ENCODE measurements around the gene APCDD1. TPM values are rescaled to one million over a fixed set of nuclear protein-coding genes. Genes with fewer than 3 reads are reported as not detected.
A peak's percentile ranks its signal among the peaks of the same experiment; 100 is the strongest.
"Not testable (repeated sequence)": the region's sequence is repeated elsewhere in the genome, so short reads cannot be mapped to it uniquely, and the experiment has no call there.

The APCDD1 gene
- total and polyA plus RNA-seq, 3 experiments from 2014 or later = not detected

DNA sequence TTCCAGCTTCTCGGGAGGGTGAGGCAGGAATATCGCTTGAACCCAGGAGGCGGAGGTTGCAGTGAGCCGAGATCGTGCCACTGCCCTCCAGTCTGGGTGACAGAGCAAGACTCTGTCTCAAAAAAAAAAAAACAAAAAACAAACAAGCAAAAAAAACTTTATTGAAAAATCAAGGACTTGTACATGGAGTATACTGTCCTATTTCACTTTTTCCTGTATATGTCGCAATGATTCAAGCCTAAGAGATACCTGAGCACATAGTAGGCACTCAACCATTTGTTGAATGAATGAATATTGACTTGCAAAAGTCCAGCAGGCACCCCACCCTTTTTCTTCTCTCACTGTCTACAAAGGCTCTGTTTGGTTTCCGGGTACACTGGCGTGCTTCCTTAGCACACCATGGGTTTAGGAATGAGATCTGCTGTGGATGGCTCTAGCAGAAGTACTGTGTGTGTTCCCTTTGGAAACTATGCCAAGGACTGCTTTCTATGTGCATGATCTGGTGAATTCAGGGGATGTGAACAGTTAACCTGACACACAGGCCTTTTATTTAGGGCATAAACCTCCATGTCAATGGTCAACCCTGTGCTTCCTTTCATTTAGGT is 6.1 kb downstream of the APCDD1 start:
- DNase-seq = no peak
- peaks cover 8% of the 10 kb centered on the region for H3K27me3 ChIP-seq (ENCODE audit: insufficient read depth, low read length, poor library complexity, severe bottlenecking)
- ChIA-PET POLR2A (no interaction called here), CTCF (no interaction called here)
- H3K4me1 ChIP-seq (ENCODE audit: insufficient read depth, low read length) = no peaks in the 10 kb centered on the region
- no peaks in the 10 kb centered on the region for H3K36me3 Mint-ChIP-seq
- no peaks in the 10 kb centered on the region for H3K9me3 ChIP-seq (ENCODE audit: low read length)
- H3K27ac ChIP-seq (ENCODE audit: low read depth, low read length) = no peak overlapping the region
- peaks cover 0 to under 1% (median 0%) of the 10 kb centered on the region in 3 donors for H3K4me1 Mint-ChIP-seq
- no peak overlapping the region for H3K4me3 Mint-ChIP-seq
- H3K4me3 ChIP-seq (ENCODE audit: low read length) = no peak overlapping the region
- no peak overlapping the region for H3K27ac Mint-ChIP-seq
- no peaks in the 10 kb centered on the region for H3K36me3 ChIP-seq (ENCODE audit: insufficient read depth, low read length)
- H3K9me3 Mint-ChIP-seq = peaks cover 0 to 4% (median 0%) of the 10 kb centered on the region in 5 donors
- peaks cover 16 to 34% of the 10 kb centered on the region in 2 donors for H3K27me3 Mint-ChIP-seq

DNA sequence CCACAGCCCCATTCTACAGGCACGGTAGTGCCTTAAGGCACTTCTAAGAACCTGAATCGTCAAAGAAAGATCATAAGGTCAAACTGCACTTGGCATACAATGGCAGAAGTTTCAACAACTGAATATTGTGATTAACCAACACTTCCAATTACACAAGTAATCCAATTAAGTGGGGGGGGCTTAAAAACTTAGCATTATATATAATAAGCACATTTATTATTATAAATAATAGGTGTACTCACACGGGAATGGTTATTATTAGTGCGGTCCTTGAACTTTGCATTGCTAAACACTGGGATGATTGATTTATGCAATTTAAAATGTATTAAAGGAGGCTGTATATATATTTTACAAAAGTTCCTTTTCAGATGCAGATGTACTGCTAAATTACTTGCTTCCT is 7.6 kb downstream of the APCDD1 start:
- H3K9me3 Mint-ChIP-seq = no peaks in the 10 kb centered on the region

DNA sequence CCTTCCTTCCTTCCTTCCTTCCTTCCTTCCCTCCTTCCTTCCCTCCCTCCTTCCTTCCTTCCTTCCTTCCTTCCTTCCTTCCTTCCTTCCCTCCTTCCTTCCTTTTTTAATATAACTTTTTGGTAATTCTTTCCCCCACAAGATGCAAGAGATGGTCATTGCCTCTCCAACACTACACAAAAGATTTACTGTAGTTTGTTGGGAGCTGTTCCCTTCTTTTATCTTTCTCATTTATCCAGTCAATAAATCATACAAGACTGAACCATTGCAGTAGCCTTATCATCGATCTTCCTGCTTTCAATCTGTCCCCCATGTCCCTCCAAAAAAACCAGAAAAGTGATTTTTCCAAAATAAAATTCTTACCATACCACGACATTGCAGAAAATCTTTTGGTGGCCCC is 8.2 kb downstream of the APCDD1 start:
- Histone ChIP-seq H3K27ac (ENCODE audit: low read depth, low read length) (no peak overlapping the region), H3K4me3 (ENCODE audit: low read length) (no peak overlapping the region), H3K9me3 (ENCODE audit: low read length) (no peaks in the 10 kb centered on the region), H3K4me1 (ENCODE audit: insufficient read depth, low read length) (no peaks in the 10 kb centered on the region), H3K27me3 (ENCODE audit: insufficient read depth, low read length, poor library complexity, severe bottlenecking) (peaks cover 5% of the 10 kb centered on the region), H3K36me3 (ENCODE audit: insufficient read depth, low read length) (no peaks in the 10 kb centered on the region)
- DNase-seq = no peak
- H3K27me3 Mint-ChIP-seq = peaks cover 2 to 19% of the 10 kb centered on the region in 2 donors
- no peaks in the 10 kb centered on the region for H3K4me1 Mint-ChIP-seq
- H3K4me3 Mint-ChIP-seq = no peak overlapping the region
- ChIA-PET POLR2A (no interaction called here), CTCF (no interaction called here)
- H3K36me3 Mint-ChIP-seq = no peaks in the 10 kb centered on the region
- H3K9me3 Mint-ChIP-seq = no peaks in the 10 kb centered on the region
- peak overlapping the region in 1 of 8 donors; percentile 55 for H3K27ac Mint-ChIP-seq

More for the DNA sequence above, 7.6 kb downstream of the APCDD1 start:
- Mint-ChIP-seq H3K27ac (peak overlapping the region in 1 of 8 donors; percentile 16), H3K4me3 (no peak overlapping the region), H3K36me3 (no peaks in the 10 kb centered on the region), H3K27me3 (peaks cover 4 to 22% of the 10 kb centered on the region in 2 donors), H3K4me1 (no peaks in the 10 kb centered on the region)
- peaks cover 5% of the 10 kb centered on the region for H3K27me3 ChIP-seq (ENCODE audit: insufficient read depth, low read length, poor library complexity, severe bottlenecking)
- H3K4me3 ChIP-seq (ENCODE audit: low read length) = no peak overlapping the region
- DNase-seq = no peak
- H3K36me3 ChIP-seq (ENCODE audit: insufficient read depth, low read length) = no peaks in the 10 kb centered on the region
- H3K9me3 ChIP-seq (ENCODE audit: low read length) = no peaks in the 10 kb centered on the region
- ChIA-PET POLR2A (no interaction called here), CTCF (no interaction called here)
- no peaks in the 10 kb centered on the region for H3K4me1 ChIP-seq (ENCODE audit: insufficient read depth, low read length)
- H3K27ac ChIP-seq (ENCODE audit: low read depth, low read length) = no peak overlapping the region

DNA sequence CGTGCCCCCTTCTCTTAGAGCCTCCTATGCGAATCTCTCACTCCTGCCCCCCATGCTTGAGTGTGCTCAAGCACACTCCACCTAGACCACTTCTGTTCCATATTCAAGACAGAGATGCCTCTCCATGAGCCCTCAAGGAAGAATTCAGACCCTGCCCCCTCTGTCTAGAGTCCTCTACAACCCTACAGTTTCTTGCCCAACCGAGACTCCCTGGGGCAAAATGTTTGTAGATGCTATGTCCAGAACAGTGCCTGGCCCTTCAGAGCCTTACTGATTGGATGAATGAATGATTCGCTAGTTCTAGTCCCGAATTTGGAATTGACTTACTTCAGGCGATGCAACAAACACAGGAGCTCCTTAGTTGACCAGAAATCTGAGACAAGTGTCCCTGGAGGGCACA is 8.7 kb downstream of the APCDD1 start:
- no peak overlapping the region for H3K4me3 Mint-ChIP-seq
- Histone ChIP-seq H3K4me3 (ENCODE audit: low read length) (no peak overlapping the region), H3K4me1 (ENCODE audit: insufficient read depth, low read length) (no peaks in the 10 kb centered on the region), H3K9me3 (ENCODE audit: low read length) (no peaks in the 10 kb centered on the region), H3K27me3 (ENCODE audit: insufficient read depth, low read length, poor library complexity, severe bottlenecking) (peaks cover 5% of the 10 kb centered on the region), H3K36me3 (ENCODE audit: insufficient read depth, low read length) (no peaks in the 10 kb centered on the region), H3K27ac (ENCODE audit: low read depth, low read length) (no peak overlapping the region)
- ChIA-PET CTCF (no interaction called here), POLR2A (no interaction called here)
- no peaks in the 10 kb centered on the region for H3K9me3 Mint-ChIP-seq
- no peak overlapping the region for H3K27ac Mint-ChIP-seq
- H3K4me1 Mint-ChIP-seq = no peaks in the 10 kb centered on the region
- H3K36me3 Mint-ChIP-seq = no peaks in the 10 kb centered on the region
- peaks cover 2 to 18% of the 10 kb centered on the region in 2 donors for H3K27me3 Mint-ChIP-seq
- DNase-seq = no peak

DNA sequence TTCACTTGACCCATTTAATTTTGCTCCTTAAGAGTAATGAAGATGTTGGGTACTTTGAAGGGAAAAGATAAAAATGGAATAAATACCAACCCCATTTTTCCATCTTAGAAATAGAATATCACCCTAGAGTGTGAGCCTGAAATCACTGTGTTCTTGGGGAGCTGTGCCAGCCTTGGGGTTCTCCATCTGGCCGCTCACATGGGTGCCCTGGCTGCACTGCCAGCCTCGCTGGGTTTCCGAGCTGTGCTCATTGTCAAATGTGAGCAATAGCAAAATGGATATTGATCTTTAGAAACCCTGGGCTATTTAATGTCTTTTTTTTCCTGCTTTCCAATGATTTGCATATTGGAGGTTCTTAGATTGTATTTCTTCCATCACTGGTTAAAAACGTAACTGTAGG is 9.3 kb downstream of the APCDD1 start:
- Mint-ChIP-seq H3K4me3 (no peak overlapping the region), H3K9me3 (no peaks in the 10 kb centered on the region), H3K27ac (no peak overlapping the region), H3K36me3 (no peaks in the 10 kb centered on the region), H3K4me1 (no peaks in the 10 kb centered on the region), H3K27me3 (peaks cover 4 to 12% of the 10 kb centered on the region in 2 donors)
- ChIA-PET CTCF (no interaction called here), POLR2A (no interaction called here)
- no peak for DNase-seq
- H3K36me3 ChIP-seq (ENCODE audit: insufficient read depth, low read length) = no peaks in the 10 kb centered on the region
- no peaks in the 10 kb centered on the region for H3K4me1 ChIP-seq (ENCODE audit: insufficient read depth, low read length)
- no peak overlapping the region for H3K4me3 ChIP-seq (ENCODE audit: low read length)
- H3K27ac ChIP-seq (ENCODE audit: low read depth, low read length) = no peak overlapping the region
- H3K27me3 ChIP-seq (ENCODE audit: insufficient read depth, low read length, poor library complexity, severe bottlenecking) = peaks cover 3% of the 10 kb centered on the region
- no peaks in the 10 kb centered on the region for H3K9me3 ChIP-seq (ENCODE audit: low read length)

DNA sequence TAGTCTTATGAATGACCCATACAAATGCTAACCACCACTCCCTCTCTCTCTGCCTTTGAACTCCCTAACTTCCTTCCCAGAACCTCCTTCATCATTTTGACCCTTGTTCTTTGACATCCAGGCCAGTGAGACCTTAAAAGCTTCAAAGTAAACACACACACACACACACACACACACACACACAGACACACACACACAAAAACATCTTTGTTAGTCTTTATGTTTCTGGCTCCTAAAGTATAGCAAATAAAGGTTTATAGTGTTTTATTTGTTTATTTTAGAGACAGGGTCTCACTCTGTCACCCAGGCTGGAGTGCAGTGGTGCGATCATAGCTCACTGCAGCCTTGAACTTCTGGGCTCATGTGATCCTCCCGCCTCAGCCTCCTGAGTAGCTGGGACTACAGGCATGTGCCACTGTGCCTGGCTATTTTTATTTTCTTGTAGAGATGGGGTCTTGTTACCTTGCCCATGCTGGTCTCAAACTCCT is 9.8 kb downstream of the APCDD1 start:
- H3K27me3 Mint-ChIP-seq = peaks cover 2 to 14% of the 10 kb centered on the region in 2 donors
- H3K4me3 Mint-ChIP-seq; H3K4me1 ChIP-seq (ENCODE audit: insufficient read depth, low read length); H3K36me3 Mint-ChIP-seq; H3K4me1 Mint-ChIP-seq; POLR2A ChIA-PET; H3K27me3 ChIP-seq (ENCODE audit: insufficient read depth, low read length, poor library complexity, severe bottlenecking); H3K4me3 ChIP-seq (ENCODE audit: low read length); H3K27ac Mint-ChIP-seq; H3K27ac ChIP-seq (ENCODE audit: low read depth, low read length); H3K9me3 ChIP-seq (ENCODE audit: low read length); DNase-seq; H3K36me3 ChIP-seq (ENCODE audit: insufficient read depth, low read length); H3K9me3 Mint-ChIP-seq; CTCF ChIA-PET: not testable (repeated sequence)

DNA sequence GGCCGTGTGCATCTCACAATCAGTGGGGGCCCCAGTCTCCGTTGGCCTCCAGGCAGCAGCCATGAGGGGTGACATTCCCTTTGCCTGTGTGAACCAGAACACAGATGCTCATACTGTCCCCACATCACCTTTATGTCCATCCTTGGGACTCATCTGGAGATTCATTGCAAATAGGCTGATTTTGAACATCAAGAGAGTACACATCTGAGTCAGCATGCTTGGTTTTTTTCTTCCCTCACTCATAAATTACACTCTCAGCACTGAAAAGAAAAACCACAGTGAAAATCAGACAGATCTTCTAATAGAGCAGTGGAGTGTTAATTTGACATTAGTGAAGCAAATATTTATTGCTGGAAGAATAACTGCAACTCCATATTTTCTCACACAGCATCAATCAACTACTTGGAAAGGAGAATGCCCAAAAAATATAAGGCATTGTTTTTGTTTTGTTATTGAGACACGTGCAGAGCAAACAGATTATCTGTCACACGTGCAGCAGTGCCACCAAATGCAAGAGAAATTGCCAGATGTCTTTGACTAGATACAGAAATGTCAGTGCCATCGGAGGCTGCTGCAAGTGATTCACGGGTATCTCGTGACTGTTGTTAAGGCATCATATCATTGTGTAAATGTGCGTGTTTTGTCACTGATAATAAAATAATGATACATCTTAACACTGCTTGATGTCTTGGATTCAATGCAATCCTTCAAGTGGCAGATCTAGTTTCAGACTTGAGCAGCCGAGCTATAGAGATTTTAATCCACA is 10.9 kb downstream of the APCDD1 start:
- Mint-ChIP-seq H3K4me3 (no peak overlapping the region), H3K27me3 (peaks cover 2 to 14% of the 10 kb centered on the region in 2 donors), H3K4me1 (no peaks in the 10 kb centered on the region), H3K36me3 (no peaks in the 10 kb centered on the region), H3K9me3 (no peaks in the 10 kb centered on the region), H3K27ac (no peak overlapping the region)
- no peaks in the 10 kb centered on the region for H3K36me3 ChIP-seq (ENCODE audit: insufficient read depth, low read length)
- POLR2A ChIA-PET = no interaction called here
- no peaks in the 10 kb centered on the region for H3K27me3 ChIP-seq (ENCODE audit: insufficient read depth, low read length, poor library complexity, severe bottlenecking)
- CTCF ChIA-PET = no interaction called here
- H3K4me3 ChIP-seq (ENCODE audit: low read length) = no peak overlapping the region
- H3K4me1 ChIP-seq (ENCODE audit: insufficient read depth, low read length) = no peaks in the 10 kb centered on the region
- DNase-seq = no peak
- H3K27ac ChIP-seq (ENCODE audit: low read depth, low read length) = no peak overlapping the region
- H3K9me3 ChIP-seq (ENCODE audit: low read length) = no peaks in the 10 kb centered on the region

DNA sequence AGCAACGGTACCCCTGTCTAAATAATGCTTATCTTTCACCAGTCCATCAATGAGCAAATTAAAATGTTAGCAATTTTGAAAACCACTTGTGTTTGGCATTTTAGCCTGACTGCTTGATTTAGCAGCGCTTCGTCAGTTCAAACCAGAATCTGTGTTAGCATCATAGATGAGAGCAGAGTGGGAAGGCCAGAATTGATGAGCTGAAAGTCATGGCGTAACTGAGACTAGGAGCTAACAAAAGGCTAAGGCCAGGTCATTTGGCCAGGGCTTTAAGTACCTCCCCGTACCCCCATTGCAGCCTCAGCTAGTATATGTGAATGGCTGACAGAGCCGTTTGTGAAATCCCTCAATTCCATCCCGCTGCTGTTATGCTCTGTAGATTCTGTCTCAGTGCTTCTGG is 16.0 kb downstream of the APCDD1 start:
- POLR2A ChIA-PET = no interaction called here
- CTCF ChIA-PET = no interaction called here
- Mint-ChIP-seq H3K27me3 (peaks cover 15 to 23% of the 10 kb centered on the region in 2 donors), H3K4me1 (no peaks in the 10 kb centered on the region), H3K27ac (no peak overlapping the region), H3K9me3 (no peaks in the 10 kb centered on the region), H3K4me3 (no peak overlapping the region), H3K36me3 (no peaks in the 10 kb centered on the region)
- H3K36me3 ChIP-seq (ENCODE audit: insufficient read depth, low read length) = no peaks in the 10 kb centered on the region
- H3K27ac ChIP-seq (ENCODE audit: low read depth, low read length) = no peak overlapping the region
- no peak for DNase-seq
- H3K9me3 ChIP-seq (ENCODE audit: low read length) = no peaks in the 10 kb centered on the region
- no peak overlapping the region for H3K4me3 ChIP-seq (ENCODE audit: low read length)
- no peaks in the 10 kb centered on the region for H3K4me1 ChIP-seq (ENCODE audit: insufficient read depth, low read length)
- no peaks in the 10 kb centered on the region for H3K27me3 ChIP-seq (ENCODE audit: insufficient read depth, low read length, poor library complexity, severe bottlenecking)
